Breast epithelium (tissue), 4 donors: Measurements from ENCODE around the gene COL23A1. TPM values are rescaled to one million over a fixed set of nuclear protein-coding genes. Genes with fewer than 3 reads are reported as not detected.
"Not testable (repeated sequence)": the region's sequence is repeated elsewhere in the genome, so short reads cannot be mapped to it uniquely, and the experiment has no call there.

Experiments
- DNase-seq, 2 donors: peaks; one replicate each; pipeline ENCODE4 v3.0.0-alpha.2; 2019; ENCODE audit warnings: low spot score in 2 of 2
- H3K27ac ChIP-seq, 2 donors: fragments of 200-600 bp; sonication (generic) in 1 of 2; one replicate each; pipeline ENCODE4 v1.5.1; 2016 to 2019; ENCODE audit warnings: mild to moderate bottlenecking in 1 of 2
- H3K27me3 ChIP-seq, 2 donors: fragments of 200-600 bp; sonication (generic) in 1 of 2; one replicate each; pipeline versions ENCODE4 v1.5.1 to v1.6.0; 2017 to 2019; ENCODE audit warnings: control low read depth in 1 of 2, mild to moderate bottlenecking in 1 of 2
- H3K36me3 ChIP-seq: fragments of 200-600 bp; one replicate; pipeline ENCODE4 v1.5.1; 2019
- H3K4me1 ChIP-seq, 2 donors: fragments of 200-600 bp; sonication (generic); one replicate each; pipeline ENCODE4 v1.5.1; 2016 to 2019; ENCODE audit warnings: control low read depth in 1 of 2
- H3K4me3 ChIP-seq, 3 donors: fragments of 200-600 bp; sonication (generic); 1 replicate in 2 of 3; 2 replicates in 1 of 3; pipeline ENCODE4 v1.5.1; 2016 to 2019; ENCODE audit warnings: mild to moderate bottlenecking in 3 of 3, moderate library complexity in 2 of 3
- H3K9me3 ChIP-seq, 2 donors: fragments of 200-600 bp; sonication (generic) in 1 of 2; one replicate each; pipeline ENCODE4 v1.5.1; 2016 to 2019; ENCODE audit warnings: control low read depth in 1 of 2
- POLR2A ChIP-seq: fragments of 450-650 bp; IDR thresholded peaks from one replicate; pipeline ENCODE4 v1.6.1; 2016; ENCODE audit warnings: antibody characterized with exemption, mild to moderate bottlenecking, moderate library complexity
- POLR2AphosphoS5 ChIP-seq, 3 donors: sonication (generic); formaldehyde crosslinking; IDR thresholded peaks; one replicate each; pipeline ENCODE4 v1.6.1; 2017; ENCODE audit warnings: antibody characterized with exemption in 3 of 3
- intact Hi-C: fragments of 100-400 bp; cut with DNase I; formaldehyde crosslinking; loops from one replicate; pipeline ENCODE4 v1.15.1; 2023; ENCODE audit warnings: low total_unique reads
- total RNA-seq, 3 donors: library from RNA; depleted of rRNA; stranded (reverse); fragments of >200 nt; gene quantifications; one replicate each; pipeline ENCODE4 v1.1.0, GENCODE V29; 2016
- TF ChIP-seq, protein P1 (sequence below), 3 donors: fragments of 450-650 bp; IDR thresholded peaks; one replicate each; pipeline ENCODE4 v1.5.1; 2016 to 2017; ENCODE audit warnings: antibody characterized with exemption in 3 of 3, mild to moderate bottlenecking in 3 of 3, moderate library complexity in 3 of 3

Gene COL23A1
- total RNA-seq, 3 donors from 2014 or later = 0.32 to 3.3 (median 2.6) TPM

DNA sequence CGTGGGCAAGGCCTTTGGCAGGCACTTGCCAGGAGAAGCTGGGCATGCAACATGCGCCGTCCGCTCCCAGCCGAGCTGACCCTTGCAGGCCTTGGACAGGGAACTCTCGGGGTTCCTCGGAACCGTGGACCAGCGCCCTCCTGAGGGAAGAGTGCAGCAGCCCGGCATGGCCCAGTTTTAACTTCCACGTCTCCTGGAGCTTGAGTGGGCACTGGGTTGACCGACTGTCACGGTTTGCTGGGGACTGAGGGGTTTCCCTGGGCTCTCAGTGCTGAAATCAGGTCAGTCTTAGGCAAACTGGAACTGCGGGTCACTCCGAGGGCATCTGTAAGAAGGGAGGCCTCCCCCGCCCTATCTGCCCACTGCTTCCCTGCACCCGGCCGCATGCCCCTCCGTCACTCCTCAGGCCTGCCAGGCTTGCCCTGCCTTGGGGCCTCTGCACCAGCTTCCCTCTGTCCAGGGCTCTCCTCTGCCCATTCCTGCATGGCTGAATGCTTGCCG is 270.6 kb downstream of the COL23A1 start:
- Histone ChIP-seq H3K4me1 (no peaks in the 10 kb centered on the region), H3K27me3 (peaks cover 0 to 7% of the 10 kb centered on the region in 2 donors), H3K4me3 (no peak overlapping the region), H3K36me3 (no peaks in the 10 kb centered on the region), H3K9me3 (no peaks in the 10 kb centered on the region), H3K27ac (no peak overlapping the region)
- TF ChIP-seq POLR2A = no peak
- TF ChIP-seq POLR2AphosphoS5 (IDR thresholded peaks at IDR 0.05) = no peak
- TF ChIP-seq, protein P1, sequence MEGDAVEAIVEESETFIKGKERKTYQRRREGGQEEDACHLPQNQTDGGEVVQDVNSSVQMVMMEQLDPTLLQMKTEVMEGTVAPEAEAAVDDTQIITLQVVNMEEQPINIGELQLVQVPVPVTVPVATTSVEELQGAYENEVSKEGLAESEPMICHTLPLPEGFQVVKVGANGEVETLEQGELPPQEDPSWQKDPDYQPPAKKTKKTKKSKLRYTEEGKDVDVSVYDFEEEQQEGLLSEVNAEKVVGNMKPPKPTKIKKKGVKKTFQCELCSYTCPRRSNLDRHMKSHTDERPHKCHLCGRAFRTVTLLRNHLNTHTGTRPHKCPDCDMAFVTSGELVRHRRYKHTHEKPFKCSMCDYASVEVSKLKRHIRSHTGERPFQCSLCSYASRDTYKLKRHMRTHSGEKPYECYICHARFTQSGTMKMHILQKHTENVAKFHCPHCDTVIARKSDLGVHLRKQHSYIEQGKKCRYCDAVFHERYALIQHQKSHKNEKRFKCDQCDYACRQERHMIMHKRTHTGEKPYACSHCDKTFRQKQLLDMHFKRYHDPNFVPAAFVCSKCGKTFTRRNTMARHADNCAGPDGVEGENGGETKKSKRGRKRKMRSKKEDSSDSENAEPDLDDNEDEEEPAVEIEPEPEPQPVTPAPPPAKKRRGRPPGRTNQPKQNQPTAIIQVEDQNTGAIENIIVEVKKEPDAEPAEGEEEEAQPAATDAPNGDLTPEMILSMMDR (IDR thresholded peaks at IDR 0.05) = no peak
- no peak for DNase-seq
- intact Hi-C loops = no loop called here

DNA sequence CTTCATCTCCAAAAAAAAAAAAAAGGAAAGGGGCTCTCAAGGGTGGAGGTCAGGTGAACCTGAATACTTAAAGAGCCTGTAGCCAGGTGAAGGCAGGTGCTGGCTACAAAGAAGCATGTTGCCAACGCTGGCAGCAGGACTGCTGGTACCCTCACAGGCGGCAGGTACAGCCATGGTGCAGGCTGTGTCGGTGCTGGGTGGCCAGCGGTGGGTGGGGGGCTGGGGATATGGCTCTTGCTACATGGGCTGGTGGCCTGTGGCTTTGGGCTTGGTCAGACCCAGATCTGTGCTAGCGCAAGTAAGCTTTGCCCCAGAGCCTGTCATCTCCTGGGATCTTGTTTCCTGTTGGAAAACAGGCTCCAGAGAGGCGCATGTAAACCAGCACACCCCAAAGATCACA is 271.3 kb downstream of the COL23A1 start:
- DNase-seq = no peak
- TF ChIP-seq POLR2A (no peak), POLR2AphosphoS5 (IDR thresholded peaks at IDR 0.05) (no peak)
- TF ChIP-seq, protein P1 (IDR thresholded peaks at IDR 0.05) = no peak
- Histone ChIP-seq H3K4me1 (no peaks in the 10 kb centered on the region), H3K36me3 (no peaks in the 10 kb centered on the region), H3K9me3 (no peaks in the 10 kb centered on the region), H3K27me3 (peaks cover 0 to 7% of the 10 kb centered on the region in 2 donors), H3K4me3 (no peak overlapping the region), H3K27ac (no peak overlapping the region)
- intact Hi-C loops = no loop called here

DNA sequence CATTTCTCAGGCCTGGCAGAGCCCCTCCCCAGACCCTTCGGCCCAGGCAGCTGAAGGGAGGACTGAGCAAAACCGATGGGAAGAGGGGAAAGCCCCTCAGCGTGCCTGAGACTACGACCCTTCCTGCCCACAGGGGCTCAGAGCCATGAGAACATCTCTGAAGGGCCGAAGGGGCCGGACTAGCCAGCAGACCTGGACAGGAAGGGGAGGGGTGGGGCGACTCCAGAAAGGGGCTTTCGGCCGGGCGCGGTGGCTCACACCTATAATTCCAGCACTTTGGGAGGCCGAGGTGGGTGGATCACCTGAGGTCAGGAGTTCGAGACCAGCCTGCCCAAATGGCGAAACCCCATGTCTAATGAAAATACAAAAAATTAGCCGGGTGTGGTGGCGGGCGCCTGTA is 271.8 kb downstream of the COL23A1 start:
- Histone ChIP-seq H3K27me3 (peaks cover 0 to 5% of the 10 kb centered on the region in 2 donors), H3K36me3 (no peaks in the 10 kb centered on the region), H3K4me3 (no peak overlapping the region), H3K9me3 (no peaks in the 10 kb centered on the region), H3K4me1 (no peaks in the 10 kb centered on the region), H3K27ac (no peak overlapping the region)
- intact Hi-C loops = no loop called here
- TF ChIP-seq POLR2AphosphoS5 (IDR thresholded peaks at IDR 0.05) = no peak
- TF ChIP-seq POLR2A = no peak
- TF ChIP-seq, protein P1 (IDR thresholded peaks at IDR 0.05) = no peak
- no peak for DNase-seq

DNA sequence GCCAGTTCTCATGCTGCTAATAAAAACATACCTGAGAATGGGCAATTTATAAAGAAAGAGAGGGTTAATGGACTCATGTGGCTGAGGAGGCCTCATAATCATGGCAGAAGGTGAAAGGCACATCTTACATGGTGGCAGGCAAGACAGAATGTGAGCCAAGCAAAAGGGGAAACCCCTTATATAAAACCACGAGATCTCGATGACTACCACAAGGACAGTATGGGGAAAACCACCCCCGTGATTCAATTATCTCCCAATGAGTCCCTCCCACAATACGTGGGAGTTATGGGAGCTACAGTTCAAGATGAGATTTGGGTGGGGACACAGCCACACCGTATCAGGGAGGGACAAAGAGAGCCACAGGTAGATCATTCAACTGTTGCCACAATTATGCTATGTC is 272.5 kb downstream of the COL23A1 start:
- DNase-seq, intact Hi-C loops, H3K4me1 ChIP-seq, H3K27me3 ChIP-seq, H3K4me3 ChIP-seq, H3K9me3 ChIP-seq, H3K36me3 ChIP-seq, H3K27ac ChIP-seq: not testable (repeated sequence)

DNA sequence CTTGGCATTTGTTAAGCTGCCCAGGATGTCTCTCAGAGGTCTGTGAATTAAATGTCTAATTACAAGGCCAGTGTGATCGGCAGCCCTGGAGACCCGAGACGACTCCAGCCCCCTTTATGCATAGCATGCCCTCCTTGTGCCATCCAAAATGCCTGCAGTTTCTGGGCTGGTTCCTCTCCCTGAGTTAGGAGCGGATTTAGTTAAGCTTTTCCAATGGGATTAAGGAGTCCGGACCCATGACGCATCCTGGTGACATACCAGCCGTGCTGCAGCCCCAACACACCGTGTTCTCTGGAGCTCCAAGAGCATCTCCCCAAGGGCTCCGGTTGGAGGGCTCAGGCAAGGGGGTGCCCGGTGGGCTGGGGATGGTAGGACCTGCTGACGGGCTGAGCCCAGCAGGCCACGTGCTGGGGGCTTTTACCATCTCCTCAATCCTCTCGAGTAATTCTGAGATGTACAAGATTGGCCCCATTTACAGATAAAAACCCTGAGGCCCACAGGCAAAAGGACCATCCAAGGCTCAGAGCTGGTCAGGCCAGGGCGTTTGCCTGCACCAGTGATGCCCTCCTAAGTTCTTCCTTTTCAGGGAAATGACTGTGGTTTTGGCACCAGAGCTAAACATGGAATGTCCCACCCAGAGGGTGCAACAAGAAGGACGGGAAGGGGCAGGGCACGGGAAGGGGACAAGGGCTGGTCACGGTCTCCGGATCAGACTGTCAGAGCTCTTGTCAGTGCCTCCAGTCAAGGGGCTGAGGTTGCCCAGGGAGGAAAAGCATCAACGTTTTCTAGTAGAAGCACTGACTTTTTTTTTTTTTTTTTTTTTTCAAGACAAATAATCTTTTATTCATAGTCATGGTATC is 275.0 kb downstream of the COL23A1 start:
- DNase-seq = no peak
- Histone ChIP-seq H3K4me3 (no peak overlapping the region), H3K9me3 (no peaks in the 10 kb centered on the region), H3K4me1 (no peaks in the 10 kb centered on the region), H3K36me3 (no peaks in the 10 kb centered on the region), H3K27ac (no peak overlapping the region), H3K27me3 (no peaks in the 10 kb centered on the region)
- TF ChIP-seq POLR2A = no peak
- TF ChIP-seq, protein P1 (IDR thresholded peaks at IDR 0.05) = no peak
- no peak for TF ChIP-seq POLR2AphosphoS5 (IDR thresholded peaks at IDR 0.05)
- intact Hi-C loops = no loop called here
